Suprapubic skin (tissue), 4 donors: Measurements from ENCODE around the gene SRP9. TPM values are rescaled to one million over a fixed set of nuclear protein-coding genes. Genes with fewer than 3 reads are reported as not detected.

Experiments used
- DNase-seq, 2 donors: peaks; one replicate each; pipeline ENCODE4 v3.0.0-alpha.2; 2019; ENCODE audit warnings: low spot score in 2 of 2
- H3K27ac ChIP-seq: fragments of 200-600 bp; sonication (generic); one replicate; pipeline ENCODE4 v1.5.1; 2019
- H3K27me3 ChIP-seq: fragments of 200-600 bp; sonication (generic); one replicate; pipeline ENCODE4 v1.5.1; 2019
- H3K36me3 ChIP-seq: fragments of 200-600 bp; sonication (generic); one replicate; pipeline ENCODE4 v1.5.1; 2019
- H3K4me1 ChIP-seq: fragments of 200-600 bp; sonication (generic); one replicate; pipeline ENCODE4 v1.5.1; 2019
- H3K4me3 ChIP-seq: fragments of 200-600 bp; sonication (generic); one replicate; pipeline ENCODE4 v1.5.1; 2019; ENCODE audit warnings: mild to moderate bottlenecking
- H3K9me3 ChIP-seq: fragments of 200-600 bp; sonication (generic); one replicate; pipeline ENCODE4 v1.5.1; 2019
- EP300 ChIP-seq: sonication (generic); formaldehyde crosslinking; IDR thresholded peaks from one replicate; pipeline ENCODE4 v1.6.1; 2017; ENCODE audit warnings: antibody characterized with exemption
- POLR2A ChIP-seq, 2 donors: fragments of 450-650 bp; IDR thresholded peaks; one replicate each; pipeline ENCODE4 v1.6.1; 2017; ENCODE audit warnings: antibody characterized with exemption in 2 of 2, mild to moderate bottlenecking in 2 of 2, moderate library complexity in 2 of 2
- POLR2AphosphoS5 ChIP-seq, 3 donors: sonication (generic); formaldehyde crosslinking; IDR thresholded peaks; one replicate each; pipeline ENCODE4 v1.6.1; 2017; ENCODE audit warnings: antibody characterized with exemption in 3 of 3
- WGBS: methylation state at CpG from one replicate; pipeline ENCODE4 v1.1.5; 2018; 5-methylcytosine and 5-hydroxymethylcytosine counted together
- total RNA-seq, 4 donors: library from RNA; depleted of rRNA; stranded (reverse); fragments of >200 nt; gene quantifications; one replicate each; pipeline ENCODE4 v1.1.0, GENCODE V29; 2016
- TF ChIP-seq, protein P1 (sequence below), 2 donors: fragments of 200-600 bp in 1 of 2; fragments of 450-650 bp in 1 of 2; sonication (generic) in 1 of 2; IDR thresholded peaks; one replicate each; pipeline ENCODE4 v1.5.1; 2016 to 2019; ENCODE audit warnings: antibody characterized with exemption in 2 of 2, mild to moderate bottlenecking in 1 of 2, moderate library complexity in 1 of 2

SRP9 gene
- total RNA-seq, 4 donors from 2014 or later: 139 to 162 (median 144) TPM

DNA sequence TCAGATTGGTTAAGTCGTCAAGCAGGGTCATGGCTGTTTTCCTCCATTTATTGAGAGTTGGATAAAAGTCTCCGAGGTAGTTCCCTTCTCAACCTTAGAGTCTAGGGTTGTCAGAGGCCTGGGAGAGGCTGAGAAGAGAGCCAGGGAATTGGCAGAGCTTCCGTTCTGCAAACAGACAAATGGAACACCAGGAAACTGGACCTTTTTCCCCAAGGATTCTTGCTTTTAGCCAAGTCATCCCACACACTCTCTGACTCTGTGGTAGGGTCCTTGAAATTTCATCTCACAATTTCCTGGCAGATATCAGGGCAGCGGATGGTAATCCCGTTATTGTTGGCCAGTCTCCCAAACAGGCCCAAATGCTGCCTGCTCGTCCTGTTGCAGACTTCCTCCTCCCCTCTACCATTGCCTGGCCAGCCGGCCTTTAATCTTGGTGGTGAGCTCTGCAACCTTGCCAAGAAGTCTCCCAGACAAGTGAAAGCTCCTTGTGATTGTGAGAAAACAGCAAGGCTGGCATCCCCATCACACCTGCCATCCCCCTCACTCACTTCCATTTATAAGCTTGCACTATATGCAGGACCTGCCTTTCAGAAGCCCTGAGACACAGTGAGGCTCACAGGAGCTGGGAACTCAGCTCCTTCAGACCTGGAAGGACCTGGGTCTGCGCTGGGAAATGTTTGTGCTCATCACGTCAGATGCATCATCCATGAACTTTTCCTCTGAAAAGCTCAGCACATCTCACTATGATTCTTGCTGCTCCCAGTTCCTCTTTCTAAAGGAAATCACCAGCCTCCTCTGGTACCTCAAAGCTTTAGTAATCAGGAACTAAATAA lies 13.7 kb upstream of the SRP9 start:
- 58% methylated on average over 9 of the region's 9 CpGs for WGBS
- Histone ChIP-seq H3K27ac (peak overlapping the region; percentile 8), H3K27me3 (no peaks in the 10 kb centered on the region), H3K9me3 (no peaks in the 10 kb centered on the region), H3K4me1 (peaks cover 60% of the 10 kb centered on the region), H3K36me3 (no peaks in the 10 kb centered on the region), H3K4me3 (no peak overlapping the region)
- TF ChIP-seq POLR2A (IDR thresholded peaks at IDR 0.05): no peak
- no peak for TF ChIP-seq EP300
- TF ChIP-seq, protein P1, sequence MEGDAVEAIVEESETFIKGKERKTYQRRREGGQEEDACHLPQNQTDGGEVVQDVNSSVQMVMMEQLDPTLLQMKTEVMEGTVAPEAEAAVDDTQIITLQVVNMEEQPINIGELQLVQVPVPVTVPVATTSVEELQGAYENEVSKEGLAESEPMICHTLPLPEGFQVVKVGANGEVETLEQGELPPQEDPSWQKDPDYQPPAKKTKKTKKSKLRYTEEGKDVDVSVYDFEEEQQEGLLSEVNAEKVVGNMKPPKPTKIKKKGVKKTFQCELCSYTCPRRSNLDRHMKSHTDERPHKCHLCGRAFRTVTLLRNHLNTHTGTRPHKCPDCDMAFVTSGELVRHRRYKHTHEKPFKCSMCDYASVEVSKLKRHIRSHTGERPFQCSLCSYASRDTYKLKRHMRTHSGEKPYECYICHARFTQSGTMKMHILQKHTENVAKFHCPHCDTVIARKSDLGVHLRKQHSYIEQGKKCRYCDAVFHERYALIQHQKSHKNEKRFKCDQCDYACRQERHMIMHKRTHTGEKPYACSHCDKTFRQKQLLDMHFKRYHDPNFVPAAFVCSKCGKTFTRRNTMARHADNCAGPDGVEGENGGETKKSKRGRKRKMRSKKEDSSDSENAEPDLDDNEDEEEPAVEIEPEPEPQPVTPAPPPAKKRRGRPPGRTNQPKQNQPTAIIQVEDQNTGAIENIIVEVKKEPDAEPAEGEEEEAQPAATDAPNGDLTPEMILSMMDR (IDR thresholded peaks at IDR 0.05): no peak
- no peak for TF ChIP-seq POLR2AphosphoS5 (IDR thresholded peaks at IDR 0.05)
- DNase-seq: peak; percentile 53 to 54

DNA sequence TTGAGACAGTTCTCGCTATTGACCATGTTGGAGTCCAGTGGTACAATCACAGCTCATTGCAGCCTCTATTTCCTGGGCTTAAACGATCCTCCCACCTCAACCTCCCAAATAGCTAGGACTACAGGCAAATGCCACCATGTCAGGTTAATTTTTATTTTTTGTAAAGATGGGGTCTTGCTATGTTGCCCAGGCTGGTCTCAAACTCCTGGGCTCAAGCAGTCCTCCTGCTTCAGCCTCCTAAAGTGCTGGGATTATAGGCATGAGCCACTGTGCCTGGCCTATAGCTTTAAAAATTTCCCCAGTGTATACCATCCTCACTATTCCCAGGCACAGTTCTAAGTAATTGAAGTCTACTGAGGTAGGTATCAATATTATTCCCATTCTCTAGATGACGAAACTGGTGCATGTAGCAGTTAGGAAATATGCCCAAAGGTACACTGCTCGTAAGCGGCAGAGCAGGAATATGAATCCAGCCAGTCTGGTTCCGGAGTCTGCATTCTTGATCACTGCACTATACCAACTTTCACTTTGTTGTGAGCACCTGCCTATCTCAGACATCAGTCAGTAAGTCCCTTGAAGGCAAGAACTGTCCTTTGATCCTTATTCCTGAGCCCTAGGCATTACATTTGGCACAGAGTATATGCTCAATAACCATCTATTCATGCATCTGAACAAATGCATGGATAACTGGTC lies 11.5 kb upstream of the SRP9 start:
- peak overlapping the region; percentile 80 for H3K27ac ChIP-seq
- TF ChIP-seq EP300 (no peak), POLR2AphosphoS5 (IDR thresholded peaks at IDR 0.05) (no peak), POLR2A (IDR thresholded peaks at IDR 0.05) (no peak)
- TF ChIP-seq, protein P1 (IDR thresholded peaks at IDR 0.05): no peak
- no peaks in the 10 kb centered on the region for H3K9me3 ChIP-seq
- no peaks in the 10 kb centered on the region for H3K27me3 ChIP-seq
- 67% methylated on average over 6 of the region's 6 CpGs for WGBS
- H3K36me3 ChIP-seq: no peaks in the 10 kb centered on the region
- peak in 1 of 2 donors; percentile 38 for DNase-seq
- H3K4me1 ChIP-seq: peaks cover 72% of the 10 kb centered on the region
- H3K4me3 ChIP-seq: no peak overlapping the region

DNA sequence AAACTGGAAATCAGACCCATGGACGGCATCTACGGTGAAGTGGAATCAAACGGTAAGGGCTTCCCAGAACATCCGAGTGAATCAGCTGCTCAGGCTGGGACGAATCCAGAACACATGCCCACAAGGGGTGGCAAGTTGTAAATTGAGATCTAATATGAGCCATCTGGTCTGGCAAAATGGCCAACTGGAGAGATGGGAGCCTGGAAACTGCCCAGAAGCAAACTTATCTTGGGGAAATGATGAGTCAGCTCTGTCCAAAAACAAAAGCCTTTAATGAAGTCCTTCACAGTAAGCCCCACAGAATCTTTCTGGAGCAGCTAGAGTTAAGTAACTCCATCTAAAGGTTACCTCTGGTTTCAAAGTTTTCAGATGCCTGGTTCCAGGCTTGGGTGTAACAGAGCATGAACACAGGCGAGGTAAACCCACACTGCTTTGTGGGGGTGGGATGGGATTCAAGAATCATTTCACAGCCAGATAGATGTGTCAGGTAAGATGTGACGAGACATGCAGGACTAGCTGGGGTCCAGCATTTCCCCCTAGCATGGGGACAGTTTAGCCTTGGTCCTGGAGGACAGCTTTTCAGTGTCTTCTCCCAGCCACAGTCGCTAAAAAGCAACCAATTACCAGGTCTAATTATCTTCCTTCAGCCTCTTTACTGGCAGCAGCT lies 10.5 kb upstream of the SRP9 start:
- Histone ChIP-seq H3K9me3 (no peaks in the 10 kb centered on the region), H3K27me3 (no peaks in the 10 kb centered on the region), H3K4me3 (no peak overlapping the region), H3K4me1 (peaks cover 72% of the 10 kb centered on the region), H3K36me3 (no peaks in the 10 kb centered on the region), H3K27ac (peak overlapping the region; percentile 80)
- 32% methylated on average over 8 of the region's 8 CpGs for WGBS
- DNase-seq: peak in 1 of 2 donors; percentile 58
- TF ChIP-seq POLR2A (IDR thresholded peaks at IDR 0.05): no peak
- TF ChIP-seq POLR2AphosphoS5 (IDR thresholded peaks at IDR 0.05): no peak
- no peak for TF ChIP-seq EP300
- TF ChIP-seq, protein P1 (IDR thresholded peaks at IDR 0.05): no peak

DNA sequence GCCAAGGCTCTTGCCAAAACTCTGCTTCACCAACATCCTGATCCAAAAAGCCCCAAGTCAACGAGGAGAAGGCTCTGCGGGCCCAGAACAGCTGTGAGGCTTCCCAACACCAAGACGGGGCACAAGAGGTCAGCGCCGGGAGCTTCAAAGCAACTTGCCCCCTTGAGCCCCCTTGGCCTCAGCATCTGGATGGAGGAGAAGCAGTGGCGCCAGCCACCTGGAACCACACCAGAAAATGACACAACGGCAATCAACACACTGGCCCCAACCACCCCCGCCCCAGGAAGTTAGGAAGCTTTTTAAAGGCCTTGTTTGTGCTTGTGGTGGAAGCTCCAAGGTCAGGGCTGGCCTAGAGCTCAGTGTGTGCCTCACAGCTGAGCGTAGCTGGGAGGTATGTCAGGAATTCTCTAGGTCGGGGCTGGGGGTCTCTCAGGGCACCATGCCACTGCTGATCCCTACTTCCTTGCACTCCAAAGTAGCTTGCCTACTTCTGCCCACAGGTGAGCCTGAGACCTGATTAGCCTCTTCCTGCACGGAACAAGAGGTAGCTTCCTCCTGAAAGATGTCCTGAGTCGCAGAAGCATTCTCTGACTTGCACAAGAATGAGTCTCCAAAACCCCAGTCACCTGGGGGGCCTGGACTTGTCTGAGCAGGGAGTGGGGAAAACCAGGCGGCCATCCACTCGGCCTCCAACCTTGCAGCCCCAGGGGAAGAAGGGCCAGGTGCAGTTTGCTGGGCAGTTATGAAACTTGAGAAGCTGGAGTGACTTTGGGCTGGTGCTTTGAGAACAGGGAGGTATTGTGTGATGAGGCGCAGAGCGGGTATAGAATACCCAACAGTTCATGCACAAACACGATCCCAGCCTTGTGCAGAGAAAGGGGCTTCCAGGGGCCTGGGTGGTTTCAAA lies 9.7 kb upstream of the SRP9 start:
- Histone ChIP-seq H3K27ac (peak overlapping the region; percentile 80), H3K4me1 (peaks cover 71% of the 10 kb centered on the region), H3K4me3 (no peak overlapping the region), H3K27me3 (no peaks in the 10 kb centered on the region), H3K9me3 (no peaks in the 10 kb centered on the region), H3K36me3 (no peaks in the 10 kb centered on the region)
- peak; percentile 76 to 81 for DNase-seq
- 41% methylated on average over 9 of the region's 17 CpGs for WGBS
- no peak for TF ChIP-seq POLR2AphosphoS5 (IDR thresholded peaks at IDR 0.05)
- TF ChIP-seq POLR2A (IDR thresholded peaks at IDR 0.05): no peak
- TF ChIP-seq EP300: no peak
- TF ChIP-seq, protein P1 (IDR thresholded peaks at IDR 0.05): no peak
